ENCODE measurements around the gene MACROH2A1. TPM values are rescaled to one million over a fixed set of nuclear protein-coding genes. Genes with fewer than 3 reads are reported as not detected.

Gene MACROH2A1
- total and polyA plus RNA-seq, 2 of the 4 experiments (the other 2 are of a cell fraction) = 122 to 126 TPM

DNA sequence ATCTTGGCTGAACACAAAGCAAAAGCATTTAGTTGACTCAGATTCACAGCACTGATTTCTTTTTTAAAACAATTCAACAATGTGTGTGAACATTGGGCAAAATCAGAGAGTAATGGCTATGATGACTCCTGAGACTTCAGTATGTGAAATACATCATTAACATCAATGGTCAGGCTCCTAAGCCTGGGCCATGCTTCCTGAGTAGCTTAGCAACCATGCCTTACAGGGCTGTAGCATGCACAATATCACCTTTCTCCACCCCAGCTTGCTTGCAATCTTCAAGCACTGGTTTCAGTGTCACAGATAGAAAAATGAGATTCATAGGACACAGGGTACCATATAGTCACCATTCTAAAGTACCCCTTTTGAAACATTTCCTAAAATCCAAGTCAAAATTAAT is 41.3 kb downstream of the MACROH2A1 start:
- Histone ChIP-seq H2BK5ac (ENCODE audit: low read depth, low read length, poor library complexity, severe bottlenecking) (peak overlapping the region; percentile 27), H2BK20ac (ENCODE audit: low read depth, low read length) (no peak overlapping the region), H3K27ac (ENCODE audit: insufficient read depth, low read length) (no peak overlapping the region), H3K14ac (replicated peaks; ENCODE audit: low read depth, low read length) (no peak overlapping the region), H3K9ac (ENCODE audit: low read depth, low read length) (no peak overlapping the region), H4K5ac (ENCODE audit: low read depth, low read length) (no peak overlapping the region), H2AK9ac (replicated peaks; ENCODE audit: low read depth, low read length, poor library complexity) (no peak overlapping the region), H2AK5ac (ENCODE audit: low read depth, low read length) (no peak overlapping the region; the same call in 1 of the 2 replicates), H4K8ac (ENCODE audit: low read depth in 2 of 2, low read length in 2 of 2) (no peak overlapping the region), H3K18ac (ENCODE audit: low read depth, low read length) (no peak overlapping the region), H3K27me3 (ENCODE audit: control insufficient read depth, insufficient read depth, low read length) (no peaks in the 10 kb centered on the region), H4K20me1 (ENCODE audit: insufficient read depth, low read length) (peaks cover 26% of the 10 kb centered on the region), H3K9me1 (ENCODE audit: insufficient read depth, low read length) (peaks cover 63% of the 10 kb centered on the region), H3K4me1 (ENCODE audit: control insufficient read depth, insufficient read depth, low read length) (peaks cover 53% of the 10 kb centered on the region), H3K23ac (ENCODE audit: low read depth, low read length) (peak overlapping the region; percentile 44; the same call in 1 of the 2 replicates), H3K79me1 (ENCODE audit: low read depth in 1 of 2, low read length in 2 of 2) (peaks cover 34 to 78% of the 10 kb centered on the region in 2 experiments; a peak in 3 of 4 replicates), H2BK120ac (ENCODE audit: low read depth, low read length) (no peak overlapping the region), H3K4me2 (ENCODE audit: low read depth, low read length) (no peak overlapping the region), H3K4ac (ENCODE audit: low read depth, low read length) (no peak overlapping the region; the same call in 1 of the 2 replicates), H3K9me3 (ENCODE audit: control insufficient read depth, insufficient read depth, low read length) (no peaks in the 10 kb centered on the region), H4K91ac (ENCODE audit: insufficient read depth, low read depth, low read length) (no peak overlapping the region), H3K36me3 (ENCODE audit: control insufficient read depth, insufficient read depth, low read length) (peaks cover 17% of the 10 kb centered on the region), H3K4me3 (ENCODE audit: insufficient read depth, low read depth, low read length) (no peak overlapping the region), H2BK15ac (ENCODE audit: low read depth, low read length) (no peak overlapping the region), H3K56ac (ENCODE audit: extremely low read depth, insufficient read depth, low read length) (no peak overlapping the region), H2AFZ (replicated peaks; ENCODE audit: low read length, poor library complexity) (no peak overlapping the region)
- no peak for TF ChIP-seq RCOR1 (IDR thresholded peaks at IDR 0.05; ENCODE audit: insufficient replicate concordance, low read length)
- TF ChIP-seq, protein P1, sequence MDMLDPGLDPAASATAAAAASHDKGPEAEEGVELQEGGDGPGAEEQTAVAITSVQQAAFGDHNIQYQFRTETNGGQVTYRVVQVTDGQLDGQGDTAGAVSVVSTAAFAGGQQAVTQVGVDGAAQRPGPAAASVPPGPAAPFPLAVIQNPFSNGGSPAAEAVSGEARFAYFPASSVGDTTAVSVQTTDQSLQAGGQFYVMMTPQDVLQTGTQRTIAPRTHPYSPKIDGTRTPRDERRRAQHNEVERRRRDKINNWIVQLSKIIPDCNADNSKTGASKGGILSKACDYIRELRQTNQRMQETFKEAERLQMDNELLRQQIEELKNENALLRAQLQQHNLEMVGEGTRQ (IDR thresholded peaks at IDR 0.05; ENCODE audit: low read depth, low read length) = no peak
- no peak for TF ChIP-seq CHD1 (IDR thresholded peaks at IDR 0.05; ENCODE audit: low read depth, low read length)
- TF ChIP-seq FOS (IDR thresholded peaks at IDR 0.05; ENCODE audit: low read depth, low read length) = no peak
- TF ChIP-seq NFE2L2 (IDR thresholded peaks at IDR 0.05; ENCODE audit: low read depth, low read length) = no peak
- TF ChIP-seq MXI1 (IDR thresholded peaks at IDR 0.05; ENCODE audit: borderline replicate concordance, low read depth, low read length) = no peak
- no peak for TF ChIP-seq SMC3 (IDR thresholded peaks at IDR 0.05; ENCODE audit: low read depth, low read length)
- no peak for TF ChIP-seq MAFK (IDR thresholded peaks at IDR 0.05; ENCODE audit: low read depth, low read length)
- TF ChIP-seq, protein P2, sequence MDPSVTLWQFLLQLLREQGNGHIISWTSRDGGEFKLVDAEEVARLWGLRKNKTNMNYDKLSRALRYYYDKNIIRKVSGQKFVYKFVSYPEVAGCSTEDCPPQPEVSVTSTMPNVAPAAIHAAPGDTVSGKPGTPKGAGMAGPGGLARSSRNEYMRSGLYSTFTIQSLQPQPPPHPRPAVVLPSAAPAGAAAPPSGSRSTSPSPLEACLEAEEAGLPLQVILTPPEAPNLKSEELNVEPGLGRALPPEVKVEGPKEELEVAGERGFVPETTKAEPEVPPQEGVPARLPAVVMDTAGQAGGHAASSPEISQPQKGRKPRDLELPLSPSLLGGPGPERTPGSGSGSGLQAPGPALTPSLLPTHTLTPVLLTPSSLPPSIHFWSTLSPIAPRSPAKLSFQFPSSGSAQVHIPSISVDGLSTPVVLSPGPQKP (IDR thresholded peaks at IDR 0.05; ENCODE audit: borderline replicate concordance, low read depth, low read length) = no peak
- no peak for TF ChIP-seq BHLHE40 (IDR thresholded peaks at IDR 0.05; ENCODE audit: low read depth, low read length)
- no peak for TF ChIP-seq MAZ (IDR thresholded peaks at IDR 0.05; ENCODE audit: borderline replicate concordance, low read depth, low read length)
- TF ChIP-seq POLR2A (IDR thresholded peaks at IDR 0.05; ENCODE audit: low read depth, low read length) = no peak
- no peak for TF ChIP-seq CTCF (conservative IDR thresholded peaks at IDR 0.05; ENCODE audit: low read depth, low read length)
- TF ChIP-seq CEBPB (IDR thresholded peaks at IDR 0.05; ENCODE audit: low read depth, low read length) = no peak
- dilution Hi-C loops (cut with HindIII; ENCODE audit: low sequenced_read_pairs, unreplicated experiment) (no loop called here), intact Hi-C loops (cut with micrococcal nuclease) (loop anchor here (10.0 kb wide), 1 partner anchor 197 kb away; no protein-coding TSS in a partner anchor), in situ Hi-C loops (cut with MboI; ENCODE audit: low sequenced_read_pairs) (no loop called here)
- BruUV-seq (replicated peaks) = no TSS peak
- no peak for DNase-seq
- POLR2A ChIA-PET (ENCODE audit: unreplicated experiment) = no interaction called here
- CTCF ChIA-PET = no interaction called here
- ATAC-seq (ENCODE audit: low read depth) = no peak

All from IMR-90 (cell line).